Measurements from ENCODE around the gene GCLC.
"Not testable (repeated sequence)": the region's sequence is repeated elsewhere in the genome, so short reads cannot be mapped to it uniquely, and the experiment has no call there.

GCLC gene

GRCh38 chr6:53544470-53545308, at the start of gene GCLC:
GCLC (minus strand) TSS chr6:53545101; CDS start chr6:53544645, 456 bp downstream.
- DNase-seq = peak; percentile 67

GRCh38 chr6:53594596-53594995, 49.7 kb upstream of the GCLC start:
- no peak for DNase-seq

- no peak for DNase-seq
These were observed 48.1 kb upstream of the GCLC start for GRCh38 chr6:53593001-53593488.

- no peak for DNase-seq
These were observed 47.0 kb upstream of the GCLC start for GRCh38 chr6:53591873-53592272.

GRCh38 chr6:53588816-53589509, 44.1 kb upstream of the GCLC start:
- DNase-seq = no peak

- DNase-seq = no peak
These were observed 42.4 kb upstream of the GCLC start for GRCh38 chr6:53587291-53587690.

GRCh38 chr6:53585208-53585900, 40.5 kb upstream of the GCLC start:
- DNase-seq = no peak

GRCh38 chr6:53584726-53585125, 39.8 kb upstream of the GCLC start:
- no peak for DNase-seq

GRCh38 chr6:53583451-53583850, 38.5 kb upstream of the GCLC start:
- DNase-seq = no peak

- DNase-seq = no peak
These were observed 38.1 kb upstream of the GCLC start for GRCh38 chr6:53582963-53583362.

- no peak for DNase-seq
These were observed 37.0 kb upstream of the GCLC start for GRCh38 chr6:53581856-53582255.

- DNase-seq = no peak
These were observed 36.4 kb upstream of the GCLC start for GRCh38 chr6:53581173-53581773.

GRCh38 chr6:53579338-53579737, 34.4 kb upstream of the GCLC start:
- no peak for DNase-seq

- no peak for DNase-seq
These were observed 33.5 kb upstream of the GCLC start for GRCh38 chr6:53578371-53578770.

- DNase-seq = no peak
These were observed 28.4 kb upstream of the GCLC start for GRCh38 chr6:53573299-53573698.

- DNase-seq = not testable (repeated sequence)
These were observed 27.5 kb upstream of the GCLC start for GRCh38 chr6:53572379-53572778.

- no peak for DNase-seq
These were observed 24.1 kb upstream of the GCLC start for GRCh38 chr6:53568776-53569616.

GRCh38 chr6:53567701-53568100, 22.8 kb upstream of the GCLC start:
- no peak for DNase-seq

- DNase-seq = no peak
These were observed 21.9 kb upstream of the GCLC start for GRCh38 chr6:53566755-53567154.

GRCh38 chr6:53565886-53566285, 21.0 kb upstream of the GCLC start:
- DNase-seq = no peak

- no peak for DNase-seq
These were observed 19.6 kb upstream of the GCLC start for GRCh38 chr6:53564401-53565065.

All from NCI-H524 treated with DMSO at 0.1 percent for 48 hours (cell line).